ENCODE results near the gene GPC6.

GPC6 gene

GRCh38 chr13:93746589-93746988 lies 520.0 kb downstream of the GPC6 start:
- Histone ChIP-seq H3K9me3 (ENCODE audit: control insufficient read depth, insufficient read depth, low read depth, low read length) (no peaks in the 10 kb centered on the region), H3K27ac (ENCODE audit: extremely low read depth, low read depth, low read length) (no peak overlapping the region), H3K4me3 (ENCODE audit: low read depth, low read length) (no peak overlapping the region), H3K4me1 (ENCODE audit: control insufficient read depth, insufficient read depth, low read length) (no peaks in the 10 kb centered on the region), H3K36me3 (ENCODE audit: control insufficient read depth in 2 of 2, insufficient read depth in 1 of 2, low read length in 2 of 2) (no peaks in the 10 kb centered on the region)
- TF ChIP-seq YY2 (tag by site-specific recombination; IDR thresholded peaks at IDR 0.05) (no peak), ZNF558 (tag by site-specific recombination; IDR thresholded peaks at IDR 0.05) (no peak), AEBP2 (tag by site-specific recombination; IDR thresholded peaks at IDR 0.05; ENCODE audit: borderline replicate concordance) (no peak), KLF10 (tag by site-specific recombination; IDR thresholded peaks at IDR 0.05) (no peak), ZNF366 (tag by site-specific recombination; conservative IDR thresholded peaks at IDR 0.05) (no peak), ZNF37A (tag by site-specific recombination; IDR thresholded peaks at IDR 0.05) (no peak), ZNF560 (tag by site-specific recombination; IDR thresholded peaks at IDR 0.05; ENCODE audit: borderline replicate concordance) (no peak), ZNF544 (tag by site-specific recombination; IDR thresholded peaks at IDR 0.05) (no peak), ZNF2 (tag by site-specific recombination; IDR thresholded peaks at IDR 0.05) (no peak), ZNF677 (tag by site-specific recombination; IDR thresholded peaks at IDR 0.05) (no peak), ZNF114 (tag by site-specific recombination; IDR thresholded peaks at IDR 0.05) (no peak), ZNF571 (tag by site-specific recombination; IDR thresholded peaks at IDR 0.05) (no peak), ZNF16 (tag by site-specific recombination; IDR thresholded peaks at IDR 0.05; ENCODE audit: low read depth) (no peak), MYNN (tag by site-specific recombination; IDR thresholded peaks at IDR 0.05; ENCODE audit: borderline replicate concordance) (no peak), ZNF660 (tag by site-specific recombination; IDR thresholded peaks at IDR 0.05) (no peak), ZNF48 (tag by site-specific recombination; IDR thresholded peaks at IDR 0.05) (no peak), ZNF639 (tag by site-specific recombination; IDR thresholded peaks at IDR 0.05) (no peak), BCL11B (tag by site-specific recombination; IDR thresholded peaks at IDR 0.05; ENCODE audit: low read depth) (no peak), ZNF561 (tag by site-specific recombination; IDR thresholded peaks at IDR 0.05; ENCODE audit: borderline replicate concordance) (no peak), ZNF157 (tag by site-specific recombination; IDR thresholded peaks at IDR 0.05) (no peak)
- ChIA-PET POLR2A (no interaction called here), CTCF (no interaction called here)

- Histone ChIP-seq H3K36me3 (ENCODE audit: control insufficient read depth in 2 of 2, insufficient read depth in 1 of 2, low read length in 2 of 2) (no peaks in the 10 kb centered on the region), H3K4me3 (ENCODE audit: low read depth, low read length) (no peak overlapping the region), H3K9me3 (ENCODE audit: control insufficient read depth, insufficient read depth, low read depth, low read length) (no peaks in the 10 kb centered on the region), H3K4me1 (ENCODE audit: control insufficient read depth, insufficient read depth, low read length) (no peaks in the 10 kb centered on the region), H3K27ac (ENCODE audit: extremely low read depth, low read depth, low read length) (no peak overlapping the region)
- CTCF ChIA-PET, result interaction anchor here (0.6 kb wide), 2 partner anchors 19 to 934 kb away, joined by 3 read pairs; no protein-coding TSS in a partner anchor
- POLR2A ChIA-PET, result no interaction called here
- TF ChIP-seq ZIC2 (tag by site-specific recombination; IDR thresholded peaks at IDR 0.05), result no peak
- no peak for TF ChIP-seq CTCF (tag by site-specific recombination; IDR thresholded peaks at IDR 0.05)
- no peak for TF ChIP-seq ZFP69B (tag by site-specific recombination; IDR thresholded peaks at IDR 0.05)
- TF ChIP-seq ZNF561 (tag by site-specific recombination; IDR thresholded peaks at IDR 0.05; ENCODE audit: borderline replicate concordance), result no peak
- no peak for TF ChIP-seq KLF9 (tag by site-specific recombination; IDR thresholded peaks at IDR 0.05; ENCODE audit: low read depth)
- TF ChIP-seq PBX3 (CRISPR knock-in tag; IDR thresholded peaks at IDR 0.05), result no peak
- TF ChIP-seq ZNF16 (tag by site-specific recombination; IDR thresholded peaks at IDR 0.05; ENCODE audit: low read depth), result no peak
- TF ChIP-seq ZEB2 (tag by site-specific recombination; IDR thresholded peaks at IDR 0.05), result no peak
- no peak for TF ChIP-seq ZBTB7A (tag by site-specific recombination; IDR thresholded peaks at IDR 0.05; ENCODE audit: low read depth)
- no peak for TF ChIP-seq KLF17 (tag by site-specific recombination; IDR thresholded peaks at IDR 0.05)
- TF ChIP-seq ZBTB44 (tag by site-specific recombination; IDR thresholded peaks at IDR 0.05), result no peak
Observed at GRCh38 chr13:93750676-93751075, 524.1 kb downstream of the GPC6 start.
